ENCODE results near the gene MRAP. TPM values are rescaled to one million over a fixed set of nuclear protein-coding genes. Genes with fewer than 3 reads are reported as not detected.

Gene MRAP
- polyA plus RNA-seq, 1 donor from 2014 or later: not detected

DNA sequence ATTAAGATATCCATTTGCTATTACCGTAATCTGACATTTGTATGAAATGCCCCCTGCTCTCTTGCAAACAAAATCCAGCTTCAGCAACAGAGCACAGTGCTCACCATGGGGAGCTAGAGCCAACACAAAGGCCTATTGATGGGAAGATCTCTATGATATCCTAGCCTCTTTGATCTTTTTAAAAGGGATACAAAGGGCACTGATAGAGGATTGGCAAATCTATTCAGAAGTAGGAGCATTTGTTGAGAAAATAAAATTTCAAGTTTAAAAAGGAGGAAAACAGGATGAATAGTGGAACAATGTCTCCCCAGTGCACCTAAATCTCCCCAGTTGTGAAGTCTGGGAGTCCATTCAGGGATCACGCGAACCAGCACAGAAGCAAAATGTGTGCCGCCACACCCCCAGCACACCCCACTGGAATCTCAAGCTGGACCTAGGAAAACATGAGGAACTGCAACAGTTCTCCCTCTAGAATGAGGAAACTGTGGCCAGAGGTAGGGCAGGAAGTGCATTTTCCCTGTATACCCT is 32.2 kb downstream of the MRAP start:
- H3K4me3 ChIP-seq (ENCODE audit: low read length): no peak overlapping the region
- H2AFZ ChIP-seq (ENCODE audit: low read depth, low read length): no peak overlapping the region
- H3K4me2 ChIP-seq (ENCODE audit: low read length): no peak overlapping the region

GRCh38 chr21:32331444-32332305 is 33.0 kb downstream of the MRAP start:
- H3K9me2 ChIP-seq (ENCODE audit: insufficient read depth, low read length): no peaks in the 10 kb centered on the region
- H2AFZ ChIP-seq (ENCODE audit: low read depth, low read length): no peak overlapping the region
- H3K9ac ChIP-seq (ENCODE audit: low read length): no peak overlapping the region
- no peaks in the 10 kb centered on the region for H3K9me3 ChIP-seq (ENCODE audit: low read length)
- no peaks in the 10 kb centered on the region for H3F3A ChIP-seq (ENCODE audit: insufficient read depth, low read length, poor library complexity, severe bottlenecking)
- no peaks in the 10 kb centered on the region for H3K79me2 ChIP-seq (replicated peaks; ENCODE audit: insufficient read depth, low read length)
- H3K4me2 ChIP-seq (ENCODE audit: low read length): no peak overlapping the region
- H3K27me3 ChIP-seq (ENCODE audit: insufficient read depth, low read depth, low read length): no peaks in the 10 kb centered on the region
- no peak overlapping the region for H3K27ac ChIP-seq (ENCODE audit: low read length)
- no peaks in the 10 kb centered on the region for H4K20me1 ChIP-seq (ENCODE audit: insufficient read depth)
- TF ChIP-seq POLR2AphosphoS5 (IDR thresholded peaks at IDR 0.05) (no peak), SMC3 (conservative IDR thresholded peaks at IDR 0.05; ENCODE audit: poor library complexity) (no peak), TAF1 (IDR thresholded peaks at IDR 0.05; ENCODE audit: low read depth) (no peak), EZH2 (IDR thresholded peaks at IDR 0.05; ENCODE audit: borderline replicate concordance, insufficient read depth, low read length, poor library complexity, severe bottlenecking) (no peak), MXI1 (conservative IDR thresholded peaks at IDR 0.05; ENCODE audit: poor library complexity, severe bottlenecking) (no peak), RAD21 (conservative IDR thresholded peaks at IDR 0.05) (no peak), EP300 (conservative IDR thresholded peaks at IDR 0.05; ENCODE audit: poor library complexity, severe bottlenecking) (no peak), CTCF (IDR thresholded peaks at IDR 0.05; ENCODE audit: poor library complexity, severe bottlenecking) (no peak)
- TF ChIP-seq, protein P1, sequence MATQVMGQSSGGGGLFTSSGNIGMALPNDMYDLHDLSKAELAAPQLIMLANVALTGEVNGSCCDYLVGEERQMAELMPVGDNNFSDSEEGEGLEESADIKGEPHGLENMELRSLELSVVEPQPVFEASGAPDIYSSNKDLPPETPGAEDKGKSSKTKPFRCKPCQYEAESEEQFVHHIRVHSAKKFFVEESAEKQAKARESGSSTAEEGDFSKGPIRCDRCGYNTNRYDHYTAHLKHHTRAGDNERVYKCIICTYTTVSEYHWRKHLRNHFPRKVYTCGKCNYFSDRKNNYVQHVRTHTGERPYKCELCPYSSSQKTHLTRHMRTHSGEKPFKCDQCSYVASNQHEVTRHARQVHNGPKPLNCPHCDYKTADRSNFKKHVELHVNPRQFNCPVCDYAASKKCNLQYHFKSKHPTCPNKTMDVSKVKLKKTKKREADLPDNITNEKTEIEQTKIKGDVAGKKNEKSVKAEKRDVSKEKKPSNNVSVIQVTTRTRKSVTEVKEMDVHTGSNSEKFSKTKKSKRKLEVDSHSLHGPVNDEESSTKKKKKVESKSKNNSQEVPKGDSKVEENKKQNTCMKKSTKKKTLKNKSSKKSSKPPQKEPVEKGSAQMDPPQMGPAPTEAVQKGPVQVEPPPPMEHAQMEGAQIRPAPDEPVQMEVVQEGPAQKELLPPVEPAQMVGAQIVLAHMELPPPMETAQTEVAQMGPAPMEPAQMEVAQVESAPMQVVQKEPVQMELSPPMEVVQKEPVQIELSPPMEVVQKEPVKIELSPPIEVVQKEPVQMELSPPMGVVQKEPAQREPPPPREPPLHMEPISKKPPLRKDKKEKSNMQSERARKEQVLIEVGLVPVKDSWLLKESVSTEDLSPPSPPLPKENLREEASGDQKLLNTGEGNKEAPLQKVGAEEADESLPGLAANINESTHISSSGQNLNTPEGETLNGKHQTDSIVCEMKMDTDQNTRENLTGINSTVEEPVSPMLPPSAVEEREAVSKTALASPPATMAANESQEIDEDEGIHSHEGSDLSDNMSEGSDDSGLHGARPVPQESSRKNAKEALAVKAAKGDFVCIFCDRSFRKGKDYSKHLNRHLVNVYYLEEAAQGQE (IDR thresholded peaks at IDR 0.05; ENCODE audit: borderline replicate concordance): no peak
- H3K36me3 ChIP-seq (ENCODE audit: insufficient read depth, low read length): peaks cover 12% of the 10 kb centered on the region
- H3K4me3 ChIP-seq (ENCODE audit: low read length): no peak overlapping the region

More for the DNA sequence above, 32.2 kb downstream of the MRAP start:
- no peak overlapping the region for H3K27ac ChIP-seq (ENCODE audit: low read length)
- H3K27me3 ChIP-seq (ENCODE audit: insufficient read depth, low read depth, low read length): no peaks in the 10 kb centered on the region
- H3K9me2 ChIP-seq (ENCODE audit: insufficient read depth, low read length): no peaks in the 10 kb centered on the region
- H3K9ac ChIP-seq (ENCODE audit: low read length): no peak overlapping the region
- TF ChIP-seq CTCF (IDR thresholded peaks at IDR 0.05; ENCODE audit: poor library complexity, severe bottlenecking) (no peak), MXI1 (conservative IDR thresholded peaks at IDR 0.05; ENCODE audit: poor library complexity, severe bottlenecking) (no peak)
- H3K9me3 ChIP-seq (ENCODE audit: low read length): no peaks in the 10 kb centered on the region
- H3F3A ChIP-seq (ENCODE audit: insufficient read depth, low read length, poor library complexity, severe bottlenecking): no peaks in the 10 kb centered on the region
- H3K79me2 ChIP-seq (replicated peaks; ENCODE audit: insufficient read depth, low read length): no peaks in the 10 kb centered on the region
- H4K20me1 ChIP-seq (ENCODE audit: insufficient read depth): no peaks in the 10 kb centered on the region
- peaks cover 13% of the 10 kb centered on the region for H3K36me3 ChIP-seq (ENCODE audit: insufficient read depth, low read length)

Data from neural cell (in vitro differentiated cells).